Neural progenitor cell (in vitro differentiated cells): ENCODE results near the gene GABRD. TPM values are rescaled to one million over a fixed set of nuclear protein-coding genes. Genes with fewer than 3 reads are reported as not detected.

Source experiments
- DNase-seq: peaks from one replicate; pipeline ENCODE4 v3.0.0-alpha.2; 2016; ENCODE audit warnings: low spot score
- H2AFZ ChIP-seq: fragments of 200-600 bp; sonication (generic); replicated peaks from 2 replicates; pipeline ENCODE4 v1.6.1; 2016; ENCODE audit warnings: antibody characterized with exemption
- H3F3A ChIP-seq: fragments of 200-600 bp; sonication (generic); 2 replicates; pipeline ENCODE4 v1.6.1; 2016; ENCODE audit warnings: antibody characterized with exemption, low read depth
- H3K27ac ChIP-seq: fragments of 200-600 bp; sonication (generic); 2 replicates; pipeline ENCODE4 v1.5.1; 2016; ENCODE audit warnings: mild to moderate bottlenecking
- H3K27me3 ChIP-seq: fragments of 200-600 bp; sonication (generic); 2 replicates; pipeline ENCODE4 v1.6.1; 2016; ENCODE audit warnings: mild to moderate bottlenecking, moderate library complexity
- H3K36me3 ChIP-seq: fragments of 200-600 bp; sonication (generic); 2 replicates; pipeline ENCODE4 v1.5.1; 2016
- H3K4me1 ChIP-seq: fragments of 200-600 bp; sonication (generic); 2 replicates; pipeline ENCODE4 v1.6.1; 2016; ENCODE audit warnings: mixed run types
- H3K4me2 ChIP-seq: fragments of 200-600 bp; sonication (generic); 2 replicates; pipeline ENCODE4 v1.6.1; 2016
- H3K4me3 ChIP-seq: fragments of 200-600 bp; sonication (generic); 2 replicates; pipeline ENCODE4 v1.5.1; 2016
- H3K79me2 ChIP-seq: fragments of 200-600 bp; sonication (generic); 2 replicates; pipeline ENCODE4 v1.6.1; 2016; ENCODE audit warnings: low read depth
- H3K9ac ChIP-seq: fragments of 200-600 bp; sonication (generic); 2 replicates; pipeline ENCODE4 v1.6.1; 2016
- H3K9me3 ChIP-seq: fragments of 200-600 bp; sonication (generic); 2 replicates; pipeline ENCODE4 v1.5.1; 2016; ENCODE audit warnings: low read depth
- H4K20me1 ChIP-seq: fragments of 200-600 bp; sonication (generic); 2 replicates; pipeline ENCODE4 v1.6.1; 2016; ENCODE audit warnings: low read depth
- H3K27ac Mint-ChIP-seq: 3 replicates; pipeline ENCODE4 v1.8.0; 2021; ENCODE audit warnings: mixed read lengths
- H3K27me3 Mint-ChIP-seq: 2 replicates; pipeline ENCODE4 v1.8.0; 2022; ENCODE audit warnings: low read depth, mild to moderate bottlenecking, inconsistent platforms, moderate library complexity, mixed read lengths; ENCODE audit not compliant: insufficient read depth
- H3K36me3 Mint-ChIP-seq: 3 replicates; pipeline ENCODE4 v1.8.0; 2021; ENCODE audit warnings: mixed read lengths
- H3K4me1 Mint-ChIP-seq: 3 replicates; pipeline ENCODE4 v1.8.0; 2021; ENCODE audit warnings: mixed read lengths
- H3K4me3 Mint-ChIP-seq: 3 replicates; pipeline ENCODE4 v1.8.0; 2021; ENCODE audit warnings: mild to moderate bottlenecking, moderate library complexity, mixed read lengths
- H3K9me3 Mint-ChIP-seq: 3 replicates; pipeline ENCODE4 v1.8.0; 2020; ENCODE audit warnings: mixed read lengths
- EZH2 ChIP-seq: fragments of 200-600 bp; sonication (generic); IDR thresholded peaks from 2 replicates; pipeline ENCODE4 v1.6.1; 2017; ENCODE audit warnings: antibody characterized with exemption, mild to moderate bottlenecking, moderate library complexity
- EZH2phosphoT487 ChIP-seq: fragments of 200-600 bp; sonication (generic); IDR thresholded peaks from 2 replicates; pipeline ENCODE4 v1.6.1; 2017; ENCODE audit warnings: antibody characterized with exemption
- total RNA-seq: library from RNA; depleted of rRNA; stranded (reverse); fragments of >200 nt; gene quantifications from 2 replicates; pipeline ENCODE4 v1.2.3, GENCODE V29; 2015; ENCODE audit warnings: low replicate concordance
- TF ChIP-seq, protein P1 (sequence below): fragments of 200-600 bp; sonication (generic); IDR thresholded peaks from 2 replicates; pipeline ENCODE4 v1.5.1; 2017; ENCODE audit warnings: antibody characterized with exemption, mild to moderate bottlenecking

GABRD gene
- total RNA-seq, 1 donor from 2014 or later = 0.45 TPM

DNA sequence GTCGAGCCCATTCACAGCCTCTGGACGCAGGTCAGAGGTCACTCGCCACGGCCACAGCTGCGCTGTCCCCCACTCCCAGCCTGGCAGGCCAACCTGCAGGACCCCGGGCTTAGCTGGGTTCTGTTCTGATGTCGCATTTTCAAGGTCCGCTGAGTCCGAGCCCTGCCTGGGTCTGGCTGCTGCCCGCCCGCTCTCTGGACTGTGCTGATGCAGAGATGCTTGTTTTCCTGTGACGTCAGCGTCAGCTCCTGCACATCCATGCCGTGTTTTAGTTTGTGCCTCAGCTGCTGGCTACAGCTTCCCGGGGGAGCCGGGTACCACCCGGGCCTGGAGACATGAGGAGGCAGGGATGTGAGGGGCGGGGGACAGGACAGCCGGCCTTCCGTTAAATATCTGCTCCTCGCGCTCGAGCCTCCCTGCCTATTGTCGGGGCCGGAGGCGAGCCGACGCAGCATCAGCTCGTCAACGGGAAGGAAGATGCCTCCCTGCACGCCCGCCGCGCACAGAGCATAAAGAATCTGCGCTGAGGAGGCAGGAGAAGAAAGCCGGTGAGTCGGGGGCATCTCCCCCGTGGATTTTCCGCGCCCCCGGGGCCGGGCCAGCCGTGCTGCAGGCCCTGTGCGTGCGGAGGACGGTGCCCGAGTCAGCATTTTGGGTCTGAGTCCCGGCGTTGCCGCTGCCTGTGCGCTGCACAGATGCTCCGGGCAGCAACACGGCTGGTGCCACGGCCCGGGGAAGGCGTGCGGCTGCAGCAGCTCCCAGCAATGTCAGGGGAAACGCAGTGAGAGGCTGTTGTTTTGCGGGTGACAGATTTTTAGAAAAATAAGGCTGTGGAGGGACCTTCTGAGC, 54.5 kb downstream of the GABRD start:
- Histone ChIP-seq H3K4me2 (peak overlapping the region; percentile 58), H3K4me1 (peaks cover 28% of the 10 kb centered on the region), H3F3A (no peaks in the 10 kb centered on the region), H3K27ac (peak overlapping the region; percentile 70), H3K79me2 (peaks cover 26% of the 10 kb centered on the region), H3K27me3 (no peaks in the 10 kb centered on the region), H2AFZ (no peak overlapping the region), H4K20me1 (peaks cover 23% of the 10 kb centered on the region), H3K9me3 (peaks cover 6% of the 10 kb centered on the region), H3K4me3 (no peak overlapping the region), H3K9ac (no peak overlapping the region), H3K36me3 (no peaks in the 10 kb centered on the region)
- H3K27ac Mint-ChIP-seq = peak overlapping the region; percentile 72
- peak overlapping the region; percentile 78 for H3K4me3 Mint-ChIP-seq
- TF ChIP-seq, protein P1, sequence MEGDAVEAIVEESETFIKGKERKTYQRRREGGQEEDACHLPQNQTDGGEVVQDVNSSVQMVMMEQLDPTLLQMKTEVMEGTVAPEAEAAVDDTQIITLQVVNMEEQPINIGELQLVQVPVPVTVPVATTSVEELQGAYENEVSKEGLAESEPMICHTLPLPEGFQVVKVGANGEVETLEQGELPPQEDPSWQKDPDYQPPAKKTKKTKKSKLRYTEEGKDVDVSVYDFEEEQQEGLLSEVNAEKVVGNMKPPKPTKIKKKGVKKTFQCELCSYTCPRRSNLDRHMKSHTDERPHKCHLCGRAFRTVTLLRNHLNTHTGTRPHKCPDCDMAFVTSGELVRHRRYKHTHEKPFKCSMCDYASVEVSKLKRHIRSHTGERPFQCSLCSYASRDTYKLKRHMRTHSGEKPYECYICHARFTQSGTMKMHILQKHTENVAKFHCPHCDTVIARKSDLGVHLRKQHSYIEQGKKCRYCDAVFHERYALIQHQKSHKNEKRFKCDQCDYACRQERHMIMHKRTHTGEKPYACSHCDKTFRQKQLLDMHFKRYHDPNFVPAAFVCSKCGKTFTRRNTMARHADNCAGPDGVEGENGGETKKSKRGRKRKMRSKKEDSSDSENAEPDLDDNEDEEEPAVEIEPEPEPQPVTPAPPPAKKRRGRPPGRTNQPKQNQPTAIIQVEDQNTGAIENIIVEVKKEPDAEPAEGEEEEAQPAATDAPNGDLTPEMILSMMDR = no peak
- TF ChIP-seq EZH2 = no peak
- TF ChIP-seq EZH2phosphoT487 = no peak
- peak; percentile 66 for DNase-seq
- H3K9me3 Mint-ChIP-seq = peaks cover 17% of the 10 kb centered on the region
- peaks cover 24% of the 10 kb centered on the region for H3K4me1 Mint-ChIP-seq
- peaks cover 6% of the 10 kb centered on the region for H3K27me3 Mint-ChIP-seq
- peaks cover 14% of the 10 kb centered on the region for H3K36me3 Mint-ChIP-seq

DNA sequence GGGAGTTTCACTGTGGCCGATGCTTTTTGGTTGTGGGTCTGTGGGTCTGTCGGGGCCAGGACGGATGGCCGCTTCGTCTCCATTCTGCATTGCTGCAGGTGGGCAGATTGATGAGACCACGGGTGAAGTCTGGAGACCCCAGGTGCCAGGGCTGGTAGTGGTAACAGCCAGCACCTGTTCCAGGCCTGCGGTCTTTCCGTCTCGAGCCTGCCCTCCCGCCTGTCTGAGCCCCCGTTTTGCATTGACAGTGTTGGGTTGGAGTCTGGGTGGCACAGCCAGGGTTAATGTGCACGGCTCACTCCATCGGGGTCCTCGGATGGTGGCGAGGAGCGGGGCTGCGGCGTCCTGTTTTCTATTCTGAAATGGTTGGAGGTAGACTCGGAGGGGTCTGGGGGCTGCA, 55.3 kb downstream of the GABRD start:
- no peak for DNase-seq
- no peaks in the 10 kb centered on the region for H3K27me3 ChIP-seq
- no peaks in the 10 kb centered on the region for H3F3A ChIP-seq
- peak overlapping the region; percentile 78 for H3K4me3 Mint-ChIP-seq
- no peak overlapping the region for H3K27ac ChIP-seq
- H3K4me3 ChIP-seq = no peak overlapping the region
- H3K27me3 Mint-ChIP-seq = peaks cover 6% of the 10 kb centered on the region
- H3K9me3 ChIP-seq = peaks cover 6% of the 10 kb centered on the region
- TF ChIP-seq, protein P1 = no peak
- TF ChIP-seq EZH2phosphoT487 = no peak
- TF ChIP-seq EZH2 = no peak
- peaks cover 15% of the 10 kb centered on the region for H3K36me3 Mint-ChIP-seq
- peaks cover 32% of the 10 kb centered on the region for H3K79me2 ChIP-seq
- peaks cover 23% of the 10 kb centered on the region for H3K9me3 Mint-ChIP-seq
- peaks cover 24% of the 10 kb centered on the region for H3K4me1 Mint-ChIP-seq
- H4K20me1 ChIP-seq = peaks cover 23% of the 10 kb centered on the region
- H3K27ac Mint-ChIP-seq = peak overlapping the region; percentile 85
- no peak overlapping the region for H2AFZ ChIP-seq
- peaks cover 28% of the 10 kb centered on the region for H3K4me1 ChIP-seq
- no peak overlapping the region for H3K9ac ChIP-seq
- no peak overlapping the region for H3K4me2 ChIP-seq
- no peaks in the 10 kb centered on the region for H3K36me3 ChIP-seq

DNA sequence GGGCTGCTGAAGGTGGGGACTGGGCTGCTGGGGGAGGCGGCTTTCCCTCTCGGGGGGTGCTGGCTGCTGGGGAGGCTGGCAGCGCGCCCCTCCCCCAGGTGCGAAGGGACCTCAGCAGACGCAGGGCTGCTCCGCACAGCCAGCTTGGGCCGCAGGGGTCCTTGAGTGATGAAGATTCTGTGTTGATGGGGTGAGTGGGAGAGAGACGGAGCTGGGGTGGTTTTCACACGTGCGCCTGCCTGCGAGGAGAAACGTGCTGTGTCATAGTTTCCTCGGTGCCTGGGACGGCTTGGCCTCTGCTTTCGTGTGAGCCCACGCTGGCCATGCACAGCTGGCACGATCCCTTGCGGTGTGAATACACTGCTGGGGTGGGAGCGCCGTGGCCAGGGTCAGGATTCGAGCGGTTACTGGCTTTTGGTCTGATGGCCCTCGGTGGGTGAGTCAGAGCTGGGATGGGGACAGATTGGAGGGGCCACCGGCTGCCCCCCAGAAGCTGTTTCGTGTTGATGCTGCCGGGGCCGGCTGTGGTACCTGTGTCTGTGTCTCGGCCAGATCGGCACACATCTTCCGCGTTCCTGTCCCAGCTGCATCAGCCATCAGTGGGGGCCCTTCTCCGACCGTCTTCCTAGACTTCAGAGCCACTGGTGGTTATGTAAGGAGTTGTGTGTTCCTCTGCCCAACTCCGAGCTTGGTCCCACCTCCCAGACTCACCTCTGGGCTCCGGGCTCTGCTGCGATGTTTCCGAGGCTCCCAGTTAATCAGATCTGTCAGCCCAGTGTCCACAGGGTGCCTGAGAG, 56.0 kb downstream of the GABRD start:
- peaks cover 23% of the 10 kb centered on the region for H4K20me1 ChIP-seq
- no peak overlapping the region for H3K4me2 ChIP-seq
- Mint-ChIP-seq H3K9me3 (peaks cover 29% of the 10 kb centered on the region), H3K27ac (no peak overlapping the region), H3K27me3 (peaks cover 8% of the 10 kb centered on the region), H3K4me1 (peaks cover 24% of the 10 kb centered on the region), H3K4me3 (no peak overlapping the region), H3K36me3 (peaks cover 17% of the 10 kb centered on the region)
- H3K9ac ChIP-seq = no peak overlapping the region
- DNase-seq = no peak
- H3K4me1 ChIP-seq = peaks cover 28% of the 10 kb centered on the region
- H3F3A ChIP-seq = no peaks in the 10 kb centered on the region
- no peak overlapping the region for H3K4me3 ChIP-seq
- peaks cover 6% of the 10 kb centered on the region for H3K9me3 ChIP-seq
- no peaks in the 10 kb centered on the region for H3K27me3 ChIP-seq
- H2AFZ ChIP-seq = no peak overlapping the region
- no peak overlapping the region for H3K27ac ChIP-seq
- no peaks in the 10 kb centered on the region for H3K36me3 ChIP-seq
- peaks cover 32% of the 10 kb centered on the region for H3K79me2 ChIP-seq
- no peak for TF ChIP-seq EZH2phosphoT487
- TF ChIP-seq, protein P1 = no peak
- no peak for TF ChIP-seq EZH2
